ENCODE measurements around the gene ADK. TPM values are rescaled to one million over a fixed set of nuclear protein-coding genes. Genes with fewer than 3 reads are reported as not detected.

The ADK gene
- total and polyA plus RNA-seq, 2 experiments from 2014 or later, result 39.9 to 53.0 TPM

DNA sequence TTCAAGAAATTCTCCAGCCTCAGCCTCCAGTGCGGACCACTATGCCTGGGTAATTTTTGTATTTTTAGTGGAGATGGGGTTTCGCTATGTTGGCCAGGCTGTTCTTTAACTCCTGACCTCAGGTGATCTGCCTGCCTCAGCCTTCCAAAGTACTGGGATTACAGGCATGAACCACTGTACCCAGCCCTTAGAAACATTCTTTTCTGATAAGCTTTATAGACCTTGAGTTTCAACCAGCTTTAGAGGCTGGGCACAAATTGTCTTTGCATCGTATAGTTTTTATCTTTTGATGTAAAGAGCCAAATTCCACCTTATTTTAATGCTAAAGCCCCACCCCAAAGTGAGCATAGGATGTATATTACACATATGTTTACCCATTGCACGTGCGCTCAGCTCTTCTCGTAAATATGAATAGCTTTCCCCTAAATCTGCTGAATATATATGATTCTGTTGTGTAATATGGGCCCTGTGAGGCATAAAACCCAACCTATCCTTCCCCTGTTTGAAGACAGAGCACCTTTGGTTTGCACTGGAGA, 124.8 kb downstream of the ADK start:
- ATAC-seq (no peak), DNase-seq (ENCODE audit: low spot score) (no peak)
- no peaks in the 10 kb centered on the region for H3K9me2 ChIP-seq (ENCODE audit: insufficient read depth)
- H3K27ac ChIP-seq (ENCODE audit: low read depth), result no peak overlapping the region
- no peaks in the 10 kb centered on the region for H3K4me1 ChIP-seq (ENCODE audit: insufficient read depth)
- H3K4me3 Mint-ChIP-seq, result no peak overlapping the region
- H3K4me3 ChIP-seq, result no peak overlapping the region
- no peaks in the 10 kb centered on the region for H3K36me3 ChIP-seq (ENCODE audit: insufficient read depth)
- H3K4me2 ChIP-seq, result no peak overlapping the region
- H3F3A ChIP-seq (replicated peaks; ENCODE audit: low read depth), result no peaks in the 10 kb centered on the region
- H3K4me1 Mint-ChIP-seq, result no peaks in the 10 kb centered on the region
- no peaks in the 10 kb centered on the region for H3K36me3 Mint-ChIP-seq (ENCODE audit: low read depth)
- no peak overlapping the region for H3K27ac Mint-ChIP-seq
- TF ChIP-seq, protein P1, sequence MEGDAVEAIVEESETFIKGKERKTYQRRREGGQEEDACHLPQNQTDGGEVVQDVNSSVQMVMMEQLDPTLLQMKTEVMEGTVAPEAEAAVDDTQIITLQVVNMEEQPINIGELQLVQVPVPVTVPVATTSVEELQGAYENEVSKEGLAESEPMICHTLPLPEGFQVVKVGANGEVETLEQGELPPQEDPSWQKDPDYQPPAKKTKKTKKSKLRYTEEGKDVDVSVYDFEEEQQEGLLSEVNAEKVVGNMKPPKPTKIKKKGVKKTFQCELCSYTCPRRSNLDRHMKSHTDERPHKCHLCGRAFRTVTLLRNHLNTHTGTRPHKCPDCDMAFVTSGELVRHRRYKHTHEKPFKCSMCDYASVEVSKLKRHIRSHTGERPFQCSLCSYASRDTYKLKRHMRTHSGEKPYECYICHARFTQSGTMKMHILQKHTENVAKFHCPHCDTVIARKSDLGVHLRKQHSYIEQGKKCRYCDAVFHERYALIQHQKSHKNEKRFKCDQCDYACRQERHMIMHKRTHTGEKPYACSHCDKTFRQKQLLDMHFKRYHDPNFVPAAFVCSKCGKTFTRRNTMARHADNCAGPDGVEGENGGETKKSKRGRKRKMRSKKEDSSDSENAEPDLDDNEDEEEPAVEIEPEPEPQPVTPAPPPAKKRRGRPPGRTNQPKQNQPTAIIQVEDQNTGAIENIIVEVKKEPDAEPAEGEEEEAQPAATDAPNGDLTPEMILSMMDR (conservative IDR thresholded peaks at IDR 0.05; ENCODE audit: low read depth in 2 of 2), result no peak
- peaks cover 3% of the 10 kb centered on the region for H3K27me3 Mint-ChIP-seq (ENCODE audit: insufficient read depth, low read depth, poor library complexity)
- H3K27me3 ChIP-seq (ENCODE audit: insufficient read depth), result no peaks in the 10 kb centered on the region
- no peak overlapping the region for H2AFZ ChIP-seq
- peaks cover 6% of the 10 kb centered on the region; the same call in 1 of the 2 replicates for H4K20me1 ChIP-seq (replicated peaks; ENCODE audit: insufficient read depth)
- H3K79me2 ChIP-seq (replicated peaks; ENCODE audit: insufficient read depth), result peaks cover 5% of the 10 kb centered on the region; the same call in 1 of the 2 replicates
- no peaks in the 10 kb centered on the region for H3K9me3 Mint-ChIP-seq

DNA sequence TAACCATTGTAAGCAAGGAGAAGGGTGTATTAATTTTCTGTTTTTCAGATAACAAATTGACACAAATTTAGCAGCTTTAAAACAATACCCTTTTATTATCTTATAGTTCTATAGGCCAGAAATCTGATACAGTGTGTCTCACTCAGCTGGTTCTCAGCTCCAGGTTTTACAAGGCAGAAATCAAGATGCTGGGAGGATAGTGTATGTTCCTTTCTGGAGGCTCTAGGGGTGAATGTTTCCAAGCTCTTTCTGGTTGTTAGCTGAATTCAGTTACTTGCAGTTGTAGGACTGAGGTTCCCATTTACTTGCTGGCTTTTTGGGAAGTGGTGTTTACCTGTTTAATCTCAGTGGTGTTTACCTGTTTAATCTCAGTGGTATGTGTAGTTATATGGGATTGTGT, 125.4 kb downstream of the ADK start:
- DNase-seq (ENCODE audit: low spot score) (no peak), ATAC-seq (no peak)
- Mint-ChIP-seq H3K27me3 (ENCODE audit: insufficient read depth, low read depth, poor library complexity) (peaks cover 3% of the 10 kb centered on the region), H3K9me3 (no peaks in the 10 kb centered on the region), H3K4me1 (no peaks in the 10 kb centered on the region), H3K4me3 (no peak overlapping the region), H3K27ac (no peak overlapping the region), H3K36me3 (ENCODE audit: low read depth) (no peaks in the 10 kb centered on the region)
- no peaks in the 10 kb centered on the region for H3K4me1 ChIP-seq (ENCODE audit: insufficient read depth)
- no peaks in the 10 kb centered on the region for H3K36me3 ChIP-seq (ENCODE audit: insufficient read depth)
- H4K20me1 ChIP-seq (replicated peaks; ENCODE audit: insufficient read depth), result peaks cover 6% of the 10 kb centered on the region; the same call in 1 of the 2 replicates
- no peak overlapping the region for H3K4me3 ChIP-seq
- no peak overlapping the region for H2AFZ ChIP-seq
- no peaks in the 10 kb centered on the region for H3K9me2 ChIP-seq (ENCODE audit: insufficient read depth)
- no peaks in the 10 kb centered on the region for H3F3A ChIP-seq (replicated peaks; ENCODE audit: low read depth)
- no peak overlapping the region for H3K27ac ChIP-seq (ENCODE audit: low read depth)
- peaks cover 3% of the 10 kb centered on the region; the same call in 1 of the 2 replicates for H3K79me2 ChIP-seq (replicated peaks; ENCODE audit: insufficient read depth)
- H3K27me3 ChIP-seq (ENCODE audit: insufficient read depth), result no peaks in the 10 kb centered on the region
- H3K4me2 ChIP-seq, result no peak overlapping the region
- TF ChIP-seq, protein P1 (conservative IDR thresholded peaks at IDR 0.05; ENCODE audit: low read depth in 2 of 2), result no peak
- TF ChIP-seq EZH2phosphoT487 (IDR thresholded peaks at IDR 0.05; ENCODE audit: unreplicated experiment) (no peak), NANOG (IDR thresholded peaks at IDR 0.05; ENCODE audit: borderline replicate concordance) (no peak), CREB1 (CRISPR knock-in tag; IDR thresholded peaks at IDR 0.05; ENCODE audit: low read depth) (no peak), STAT1 (IDR thresholded peaks at IDR 0.05; ENCODE audit: unreplicated experiment) (no peak)
- TF ChIP-seq, protein P2, sequence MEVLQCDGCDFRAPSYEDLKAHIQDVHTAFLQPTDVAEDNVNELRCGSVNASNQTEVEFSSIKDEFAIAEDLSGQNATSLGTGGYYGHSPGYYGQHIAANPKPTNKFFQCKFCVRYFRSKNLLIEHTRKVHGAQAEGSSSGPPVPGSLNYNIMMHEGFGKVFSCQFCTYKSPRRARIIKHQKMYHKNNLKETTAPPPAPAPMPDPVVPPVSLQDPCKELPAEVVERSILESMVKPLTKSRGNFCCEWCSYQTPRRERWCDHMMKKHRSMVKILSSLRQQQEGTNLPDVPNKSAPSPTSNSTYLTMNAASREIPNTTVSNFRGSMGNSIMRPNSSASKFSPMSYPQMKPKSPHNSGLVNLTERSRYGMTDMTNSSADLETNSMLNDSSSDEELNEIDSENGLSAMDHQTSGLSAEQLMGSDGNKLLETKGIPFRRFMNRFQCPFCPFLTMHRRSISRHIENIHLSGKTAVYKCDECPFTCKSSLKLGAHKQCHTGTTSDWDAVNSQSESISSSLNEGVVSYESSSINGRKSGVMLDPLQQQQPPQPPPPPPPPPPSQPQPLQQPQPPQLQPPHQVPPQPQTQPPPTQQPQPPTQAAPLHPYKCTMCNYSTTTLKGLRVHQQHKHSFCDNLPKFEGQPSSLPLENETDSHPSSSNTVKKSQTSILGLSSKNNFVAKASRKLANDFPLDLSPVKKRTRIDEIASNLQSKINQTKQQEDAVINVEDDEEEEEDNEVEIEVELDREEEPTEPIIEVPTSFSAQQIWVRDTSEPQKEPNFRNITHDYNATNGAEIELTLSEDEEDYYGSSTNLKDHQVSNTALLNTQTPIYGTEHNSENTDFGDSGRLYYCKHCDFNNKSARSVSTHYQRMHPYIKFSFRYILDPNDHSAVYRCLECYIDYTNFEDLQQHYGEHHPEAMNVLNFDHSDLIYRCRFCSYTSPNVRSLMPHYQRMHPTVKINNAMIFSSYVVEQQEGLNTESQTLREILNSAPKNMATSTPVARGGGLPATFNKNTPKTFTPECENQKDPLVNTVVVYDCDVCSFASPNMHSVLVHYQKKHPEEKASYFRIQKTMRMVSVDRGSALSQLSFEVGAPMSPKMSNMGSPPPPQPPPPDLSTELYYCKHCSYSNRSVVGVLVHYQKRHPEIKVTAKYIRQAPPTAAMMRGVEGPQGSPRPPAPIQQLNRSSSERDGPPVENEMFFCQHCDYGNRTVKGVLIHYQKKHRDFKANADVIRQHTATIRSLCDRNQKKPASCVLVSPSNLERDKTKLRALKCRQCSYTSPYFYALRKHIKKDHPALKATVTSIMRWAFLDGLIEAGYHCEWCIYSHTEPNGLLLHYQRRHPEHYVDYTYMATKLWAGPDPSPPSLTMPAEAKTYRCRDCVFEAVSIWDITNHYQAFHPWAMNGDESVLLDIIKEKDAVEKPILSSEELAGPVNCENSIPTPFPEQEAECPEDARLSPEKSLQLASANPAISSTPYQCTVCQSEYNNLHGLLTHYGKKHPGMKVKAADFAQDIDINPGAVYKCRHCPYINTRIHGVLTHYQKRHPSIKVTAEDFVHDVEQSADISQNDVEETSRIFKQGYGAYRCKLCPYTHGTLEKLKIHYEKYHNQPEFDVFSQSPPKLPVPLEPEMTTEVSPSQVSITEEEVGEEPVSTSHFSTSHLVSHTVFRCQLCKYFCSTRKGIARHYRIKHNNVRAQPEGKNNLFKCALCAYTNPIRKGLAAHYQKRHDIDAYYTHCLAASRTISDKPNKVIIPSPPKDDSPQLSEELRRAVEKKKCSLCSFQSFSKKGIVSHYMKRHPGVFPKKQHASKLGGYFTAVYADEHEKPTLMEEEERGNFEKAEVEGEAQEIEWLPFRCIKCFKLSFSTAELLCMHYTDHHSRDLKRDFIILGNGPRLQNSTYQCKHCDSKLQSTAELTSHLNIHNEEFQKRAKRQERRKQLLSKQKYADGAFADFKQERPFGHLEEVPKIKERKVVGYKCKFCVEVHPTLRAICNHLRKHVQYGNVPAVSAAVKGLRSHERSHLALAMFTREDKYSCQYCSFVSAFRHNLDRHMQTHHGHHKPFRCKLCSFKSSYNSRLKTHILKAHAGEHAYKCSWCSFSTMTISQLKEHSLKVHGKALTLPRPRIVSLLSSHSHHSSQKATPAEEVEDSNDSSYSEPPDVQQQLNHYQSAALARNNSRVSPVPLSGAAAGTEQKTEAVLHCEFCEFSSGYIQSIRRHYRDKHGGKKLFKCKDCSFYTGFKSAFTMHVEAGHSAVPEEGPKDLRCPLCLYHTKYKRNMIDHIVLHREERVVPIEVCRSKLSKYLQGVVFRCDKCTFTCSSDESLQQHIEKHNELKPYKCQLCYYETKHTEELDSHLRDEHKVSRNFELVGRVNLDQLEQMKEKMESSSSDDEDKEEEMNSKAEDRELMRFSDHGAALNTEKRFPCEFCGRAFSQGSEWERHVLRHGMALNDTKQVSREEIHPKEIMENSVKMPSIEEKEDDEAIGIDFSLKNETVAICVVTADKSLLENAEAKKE (CRISPR knock-in tag; IDR thresholded peaks at IDR 0.05), result no peak
- TF ChIP-seq, protein P3, sequence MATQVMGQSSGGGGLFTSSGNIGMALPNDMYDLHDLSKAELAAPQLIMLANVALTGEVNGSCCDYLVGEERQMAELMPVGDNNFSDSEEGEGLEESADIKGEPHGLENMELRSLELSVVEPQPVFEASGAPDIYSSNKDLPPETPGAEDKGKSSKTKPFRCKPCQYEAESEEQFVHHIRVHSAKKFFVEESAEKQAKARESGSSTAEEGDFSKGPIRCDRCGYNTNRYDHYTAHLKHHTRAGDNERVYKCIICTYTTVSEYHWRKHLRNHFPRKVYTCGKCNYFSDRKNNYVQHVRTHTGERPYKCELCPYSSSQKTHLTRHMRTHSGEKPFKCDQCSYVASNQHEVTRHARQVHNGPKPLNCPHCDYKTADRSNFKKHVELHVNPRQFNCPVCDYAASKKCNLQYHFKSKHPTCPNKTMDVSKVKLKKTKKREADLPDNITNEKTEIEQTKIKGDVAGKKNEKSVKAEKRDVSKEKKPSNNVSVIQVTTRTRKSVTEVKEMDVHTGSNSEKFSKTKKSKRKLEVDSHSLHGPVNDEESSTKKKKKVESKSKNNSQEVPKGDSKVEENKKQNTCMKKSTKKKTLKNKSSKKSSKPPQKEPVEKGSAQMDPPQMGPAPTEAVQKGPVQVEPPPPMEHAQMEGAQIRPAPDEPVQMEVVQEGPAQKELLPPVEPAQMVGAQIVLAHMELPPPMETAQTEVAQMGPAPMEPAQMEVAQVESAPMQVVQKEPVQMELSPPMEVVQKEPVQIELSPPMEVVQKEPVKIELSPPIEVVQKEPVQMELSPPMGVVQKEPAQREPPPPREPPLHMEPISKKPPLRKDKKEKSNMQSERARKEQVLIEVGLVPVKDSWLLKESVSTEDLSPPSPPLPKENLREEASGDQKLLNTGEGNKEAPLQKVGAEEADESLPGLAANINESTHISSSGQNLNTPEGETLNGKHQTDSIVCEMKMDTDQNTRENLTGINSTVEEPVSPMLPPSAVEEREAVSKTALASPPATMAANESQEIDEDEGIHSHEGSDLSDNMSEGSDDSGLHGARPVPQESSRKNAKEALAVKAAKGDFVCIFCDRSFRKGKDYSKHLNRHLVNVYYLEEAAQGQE (IDR thresholded peaks at IDR 0.05; ENCODE audit: unreplicated experiment), result no peak
